ENCODE data around the gene ADORA2A. TPM values are rescaled to one million over a fixed set of nuclear protein-coding genes. Genes with fewer than 3 reads are reported as not detected.

ADORA2A gene
- polyA plus RNA-seq, 1 donor (not counting 4 experiments of a cell fraction or from before 2014, with no cell fraction given) = 0.20 TPM

DNA sequence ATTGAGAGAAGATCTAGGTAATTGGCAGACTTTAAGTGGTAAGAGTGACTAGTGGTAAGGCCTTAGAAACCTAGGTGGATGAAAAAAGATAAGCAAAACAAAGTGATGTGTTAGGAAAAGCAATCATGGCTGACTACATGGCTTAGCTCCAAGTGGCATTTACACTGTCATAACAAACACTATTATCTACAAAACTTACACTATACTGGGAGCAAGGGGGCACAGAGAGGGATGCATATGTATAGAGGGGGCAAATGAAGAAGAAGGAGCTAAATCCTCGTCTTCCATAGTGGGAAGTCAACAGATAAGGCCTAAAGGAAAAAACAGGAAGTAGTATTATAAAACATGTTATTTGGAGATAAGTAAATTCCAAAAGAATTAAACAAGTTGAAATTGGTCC, 32.5 kb downstream of the ADORA2A start:
- H3K4me1 ChIP-seq (ENCODE audit: control insufficient read depth, extremely low read depth, insufficient read depth, low read length) = peaks cover 5% of the 10 kb centered on the region
- FAIRE-seq (no peak), DNase-seq (ENCODE audit: low read depth, low spot score) (no peak)
- H3K4me3 ChIP-seq (ENCODE audit: control insufficient read depth in 2 of 3, extremely low read depth in 1 of 3, insufficient read depth in 2 of 3, low read depth in 1 of 3, low read length in 3 of 3) = no peak overlapping the region
- TF ChIP-seq, protein P1, sequence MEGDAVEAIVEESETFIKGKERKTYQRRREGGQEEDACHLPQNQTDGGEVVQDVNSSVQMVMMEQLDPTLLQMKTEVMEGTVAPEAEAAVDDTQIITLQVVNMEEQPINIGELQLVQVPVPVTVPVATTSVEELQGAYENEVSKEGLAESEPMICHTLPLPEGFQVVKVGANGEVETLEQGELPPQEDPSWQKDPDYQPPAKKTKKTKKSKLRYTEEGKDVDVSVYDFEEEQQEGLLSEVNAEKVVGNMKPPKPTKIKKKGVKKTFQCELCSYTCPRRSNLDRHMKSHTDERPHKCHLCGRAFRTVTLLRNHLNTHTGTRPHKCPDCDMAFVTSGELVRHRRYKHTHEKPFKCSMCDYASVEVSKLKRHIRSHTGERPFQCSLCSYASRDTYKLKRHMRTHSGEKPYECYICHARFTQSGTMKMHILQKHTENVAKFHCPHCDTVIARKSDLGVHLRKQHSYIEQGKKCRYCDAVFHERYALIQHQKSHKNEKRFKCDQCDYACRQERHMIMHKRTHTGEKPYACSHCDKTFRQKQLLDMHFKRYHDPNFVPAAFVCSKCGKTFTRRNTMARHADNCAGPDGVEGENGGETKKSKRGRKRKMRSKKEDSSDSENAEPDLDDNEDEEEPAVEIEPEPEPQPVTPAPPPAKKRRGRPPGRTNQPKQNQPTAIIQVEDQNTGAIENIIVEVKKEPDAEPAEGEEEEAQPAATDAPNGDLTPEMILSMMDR (optimal IDR thresholded peaks at IDR 0.05 in 1 of 3, IDR thresholded peaks at IDR 0.05 in 1 of 3, conservative IDR thresholded peaks at IDR 0.05 in 1 of 3; ENCODE audit: extremely low read depth in 1 of 3, insufficient read depth in 2 of 3, low read length in 3 of 3) = no peak
- no peaks in the 10 kb centered on the region for H3K9me1 ChIP-seq (ENCODE audit: control insufficient read depth, extremely low read depth, insufficient read depth, low read length)
- no peaks in the 10 kb centered on the region for H3K9me3 ChIP-seq (ENCODE audit: control insufficient read depth, low read depth, low read length)
- dilution Hi-C loops (cut with MboI; ENCODE audit: extremely low pct_ligation_motif_present, low sequenced_read_pairs) = no loop called here
- H3K4me2 ChIP-seq (ENCODE audit: control insufficient read depth, extremely low read depth, insufficient read depth, low read depth, low read length) = no peak overlapping the region
- no peak overlapping the region for H3K9ac ChIP-seq (ENCODE audit: control insufficient read depth, extremely low read depth, insufficient read depth, low read length)
- no peaks in the 10 kb centered on the region for H4K20me1 ChIP-seq (ENCODE audit: control insufficient read depth, extremely low read depth, insufficient read depth, low read length)
- no peaks in the 10 kb centered on the region for H3K36me3 ChIP-seq (ENCODE audit: control insufficient read depth in 2 of 2, extremely low read depth in 1 of 2, insufficient read depth in 2 of 2, low read length in 2 of 2)
- no peak overlapping the region for H2AFZ ChIP-seq (ENCODE audit: control insufficient read depth, low read length)
- no peak overlapping the region for H3K27ac ChIP-seq (ENCODE audit: control insufficient read depth, insufficient read depth, low read length)
- no peaks in the 10 kb centered on the region for H3K79me2 ChIP-seq (ENCODE audit: control insufficient read depth, insufficient read depth, low read length)
- no peaks in the 10 kb centered on the region for H3K27me3 ChIP-seq (ENCODE audit: control insufficient read depth, extremely low read depth, insufficient read depth, low read length)

DNA sequence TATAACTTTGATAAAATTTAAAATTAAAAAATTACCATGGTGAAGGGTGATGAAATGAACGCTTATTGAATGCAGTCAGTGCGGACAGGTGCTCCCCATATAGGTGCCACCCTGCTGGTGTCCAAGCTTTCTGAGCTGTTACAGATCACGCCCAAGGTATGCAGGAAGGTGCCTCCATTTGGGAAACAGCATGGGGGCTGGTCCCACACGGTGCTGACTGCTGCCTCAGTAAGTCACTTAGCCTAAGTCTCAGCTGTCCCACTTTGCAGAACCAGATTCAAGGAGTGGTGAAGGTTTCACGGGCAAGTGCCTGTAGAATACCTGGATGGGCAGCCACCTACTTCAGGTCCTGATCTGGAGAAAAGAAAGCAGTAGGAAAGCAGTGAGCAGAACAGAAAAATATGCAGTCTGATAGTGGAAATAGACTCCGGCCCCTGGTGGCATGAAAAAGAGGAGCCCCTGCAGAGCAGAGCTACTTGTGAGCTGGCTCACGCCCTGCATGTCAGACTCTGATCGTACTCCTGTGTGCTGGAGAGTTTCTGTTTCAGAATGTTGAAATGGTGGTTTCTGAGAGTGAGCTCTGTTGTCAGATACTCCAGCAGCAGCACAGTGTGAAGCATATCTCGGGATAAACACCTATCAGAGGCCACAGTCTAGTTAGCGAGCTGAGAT, 33.2 kb downstream of the ADORA2A start:
- Histone ChIP-seq H3K27ac (ENCODE audit: control insufficient read depth, insufficient read depth, low read length) (no peak overlapping the region), H3K4me2 (ENCODE audit: control insufficient read depth, extremely low read depth, insufficient read depth, low read depth, low read length) (no peak overlapping the region), H3K4me3 (ENCODE audit: control insufficient read depth in 2 of 3, extremely low read depth in 1 of 3, insufficient read depth in 2 of 3, low read depth in 1 of 3, low read length in 3 of 3) (no peak overlapping the region), H3K27me3 (ENCODE audit: control insufficient read depth, extremely low read depth, insufficient read depth, low read length) (no peaks in the 10 kb centered on the region), H3K36me3 (ENCODE audit: control insufficient read depth in 2 of 2, extremely low read depth in 1 of 2, insufficient read depth in 2 of 2, low read length in 2 of 2) (no peaks in the 10 kb centered on the region), H3K9me1 (ENCODE audit: control insufficient read depth, extremely low read depth, insufficient read depth, low read length) (no peaks in the 10 kb centered on the region), H3K79me2 (ENCODE audit: control insufficient read depth, insufficient read depth, low read length) (no peaks in the 10 kb centered on the region), H3K4me1 (ENCODE audit: control insufficient read depth, extremely low read depth, insufficient read depth, low read length) (peaks cover 11% of the 10 kb centered on the region), H4K20me1 (ENCODE audit: control insufficient read depth, extremely low read depth, insufficient read depth, low read length) (no peaks in the 10 kb centered on the region), H3K9me3 (ENCODE audit: control insufficient read depth, low read depth, low read length) (no peaks in the 10 kb centered on the region), H3K9ac (ENCODE audit: control insufficient read depth, extremely low read depth, insufficient read depth, low read length) (no peak overlapping the region), H2AFZ (ENCODE audit: control insufficient read depth, low read length) (no peak overlapping the region)
- DNase-seq (ENCODE audit: low read depth, low spot score) = no peak
- no peak for FAIRE-seq
- no peak for TF ChIP-seq EZH2 (IDR thresholded peaks at IDR 0.05; ENCODE audit: low read length)
- TF ChIP-seq, protein P1 (optimal IDR thresholded peaks at IDR 0.05 in 1 of 3, IDR thresholded peaks at IDR 0.05 in 1 of 3, conservative IDR thresholded peaks at IDR 0.05 in 1 of 3; ENCODE audit: extremely low read depth in 1 of 3, insufficient read depth in 2 of 3, low read length in 3 of 3) = no peak
- dilution Hi-C loops (cut with MboI; ENCODE audit: extremely low pct_ligation_motif_present, low sequenced_read_pairs) = no loop called here
